Lung (tissue), 12 donors: ENCODE results near the gene RASL10B. TPM values are rescaled to one million over a fixed set of nuclear protein-coding genes. Genes with fewer than 3 reads are reported as not detected.

Experiments used
- ATAC-seq: fragments of 200-7000 bp; cut with Tn5 transposase; one replicate; pipeline ENCODE4 v1.9.1; 2020; ENCODE audit warnings: moderate number of reproducible peaks; ENCODE audit not compliant: insufficient read depth, low FRiP score
- DNase-seq, 3 donors: peaks; one replicate each; pipeline ENCODE4 v3.0.0-alpha.2; 2013 to 2017
- H3K27ac ChIP-seq, 2 donors: one replicate each; pipeline ENCODE4 v1.5.1; 2013; ENCODE audit warnings: mild to moderate bottlenecking in 2 of 2, moderate library complexity in 2 of 2, control low read depth in 1 of 2, inconsistent platforms in 1 of 2, low read depth in 1 of 2, low read length in 1 of 2
- H3K27me3 ChIP-seq, 3 donors: one replicate each; pipeline ENCODE4 v1.5.1; 2013; ENCODE audit warnings: low read length in 2 of 3; ENCODE audit not compliant: control insufficient read depth in 3 of 3, insufficient read depth in 3 of 3
- H3K36me3 ChIP-seq, 4 donors: one replicate each; pipeline ENCODE4 v1.5.1; 2013; ENCODE audit warnings: low read length in 4 of 4, mild to moderate bottlenecking in 1 of 4, moderate library complexity in 1 of 4; ENCODE audit not compliant: control insufficient read depth in 4 of 4, insufficient read depth in 4 of 4
- H3K4me1 ChIP-seq, 5 donors: one replicate each; pipeline ENCODE4 v1.5.1; 2013; ENCODE audit warnings: low read length in 5 of 5, mild to moderate bottlenecking in 2 of 5, moderate library complexity in 1 of 5; ENCODE audit not compliant: control insufficient read depth in 5 of 5, insufficient read depth in 5 of 5
- H3K4me3 ChIP-seq: one replicate; pipeline ENCODE4 v1.5.1; 2013; ENCODE audit warnings: mild to moderate bottlenecking, control low read depth, moderate library complexity
- H3K9ac ChIP-seq, 2 donors: one replicate each; pipeline ENCODE4 v1.5.1; 2013; ENCODE audit warnings: low read length in 2 of 2, control low read depth in 1 of 2; ENCODE audit not compliant: insufficient read depth in 1 of 2
- H3K9me3 ChIP-seq, 4 donors: one replicate each; pipeline ENCODE4 v1.5.1; 2013; ENCODE audit warnings: low read length in 3 of 4, mild to moderate bottlenecking in 1 of 4, moderate library complexity in 1 of 4; ENCODE audit not compliant: control insufficient read depth in 4 of 4, insufficient read depth in 3 of 4
- WGBS, 2 donors: extraction: QIAGEN DNeasy Blood & Tissue Kit; methylation state at CpG; one replicate each; pipeline ENCODE4 v1.1.7; 2013; 5-methylcytosine and 5-hydroxymethylcytosine counted together
- polyA plus RNA-seq, 2 donors: library from polyadenylated mRNA; stranded (reverse); fragments of 200-250 nt; gene quantifications; one replicate each; pipeline ENCODE4 v1.2.1, GENCODE V29; 2013
- total RNA-seq, 2 donors: library from RNA; depleted of rRNA in 1 of 2; stranded (reverse); fragments of >200 nt in 1 of 2; gene quantifications; one replicate each; pipeline ENCODE4 v1.2.1, GENCODE V29; 2014 to 2021
- TF ChIP-seq, protein P1 (sequence below): IDR thresholded peaks from 2 replicates; pipeline ENCODE4 v1.5.1; 2012; ENCODE audit warnings: mild to moderate bottlenecking; ENCODE audit errors: control extremely low read depth, extremely low read depth
- donor health status: control.
- donor health status: control.
- donor health status: Bipolar disorder and iron deficiency.
- donor health status: healthy.
- donor health status: DM: yes; HTN: yes; CAD: no.

RASL10B gene
- total and polyA plus RNA-seq, 4 donors: 0.57 to 1.00 (median 0.80) TPM; not detected in 1

DNA sequence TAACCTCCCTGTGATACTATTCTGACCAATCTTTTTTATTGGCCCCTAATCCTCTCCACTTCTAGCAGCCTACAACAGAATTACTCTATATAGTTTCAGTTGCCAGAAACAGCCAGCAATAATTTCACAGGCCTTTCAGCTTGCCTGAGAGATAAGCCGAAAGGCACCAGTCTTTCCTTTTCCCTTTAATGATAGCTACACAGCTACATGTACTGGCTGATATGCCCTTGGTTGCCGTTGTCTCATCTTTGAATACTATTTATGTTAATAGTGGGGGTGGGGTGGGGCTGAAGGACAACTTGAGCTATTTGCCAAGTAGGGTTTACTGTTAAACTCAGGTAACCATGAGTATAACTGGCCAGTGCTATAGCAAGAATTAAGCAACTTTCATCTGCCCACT lies 35.8 kb upstream of the RASL10B start:
- WGBS, 2 donors: 73 to 86% methylated on average over 2 of the region's 2 CpGs
- DNase-seq (no peak), ATAC-seq (no peak)
- Histone ChIP-seq H3K9me3 (no peaks in the 10 kb centered on the region), H3K36me3 (peaks cover 3 to 36% (median 22%) of the 10 kb centered on the region in 4 donors), H3K4me1 (peaks cover 0 to 8% (median 0%) of the 10 kb centered on the region in 5 donors), H3K27ac (peak overlapping the region in 1 of 2 donors; percentile 60), H3K9ac (no peak overlapping the region), H3K27me3 (no peaks in the 10 kb centered on the region), H3K4me3 (no peak overlapping the region)
- TF ChIP-seq, protein P1, sequence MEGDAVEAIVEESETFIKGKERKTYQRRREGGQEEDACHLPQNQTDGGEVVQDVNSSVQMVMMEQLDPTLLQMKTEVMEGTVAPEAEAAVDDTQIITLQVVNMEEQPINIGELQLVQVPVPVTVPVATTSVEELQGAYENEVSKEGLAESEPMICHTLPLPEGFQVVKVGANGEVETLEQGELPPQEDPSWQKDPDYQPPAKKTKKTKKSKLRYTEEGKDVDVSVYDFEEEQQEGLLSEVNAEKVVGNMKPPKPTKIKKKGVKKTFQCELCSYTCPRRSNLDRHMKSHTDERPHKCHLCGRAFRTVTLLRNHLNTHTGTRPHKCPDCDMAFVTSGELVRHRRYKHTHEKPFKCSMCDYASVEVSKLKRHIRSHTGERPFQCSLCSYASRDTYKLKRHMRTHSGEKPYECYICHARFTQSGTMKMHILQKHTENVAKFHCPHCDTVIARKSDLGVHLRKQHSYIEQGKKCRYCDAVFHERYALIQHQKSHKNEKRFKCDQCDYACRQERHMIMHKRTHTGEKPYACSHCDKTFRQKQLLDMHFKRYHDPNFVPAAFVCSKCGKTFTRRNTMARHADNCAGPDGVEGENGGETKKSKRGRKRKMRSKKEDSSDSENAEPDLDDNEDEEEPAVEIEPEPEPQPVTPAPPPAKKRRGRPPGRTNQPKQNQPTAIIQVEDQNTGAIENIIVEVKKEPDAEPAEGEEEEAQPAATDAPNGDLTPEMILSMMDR: no peak

- TF ChIP-seq, protein P1: no peak
- Histone ChIP-seq H3K4me1 (peaks cover 0 to 8% (median 0%) of the 10 kb centered on the region in 5 donors), H3K9me3 (no peaks in the 10 kb centered on the region), H3K9ac (no peak overlapping the region), H3K27me3 (no peaks in the 10 kb centered on the region), H3K4me3 (no peak overlapping the region), H3K27ac (no peak overlapping the region), H3K36me3 (peaks cover 9 to 27% (median 15%) of the 10 kb centered on the region in 4 donors)
- no peak for DNase-seq
- 97 to 98% methylated on average over 2 of the region's 2 CpGs for WGBS, 2 donors
- ATAC-seq: no peak
These were observed 32.6 kb upstream of the RASL10B start for GRCh38 chr17:35698800-35699199.

- WGBS, 2 donors: 84 to 95% methylated on average over 6 of the region's 6 CpGs
These were observed 31.3 kb upstream of the RASL10B start for GRCh38 chr17:35700150-35700549.

More at GRCh38 chr17:35700150-35700549, 31.3 kb upstream of the RASL10B start:
- Histone ChIP-seq H3K27me3 (no peaks in the 10 kb centered on the region), H3K4me1 (peaks cover 0 to 8% (median 0%) of the 10 kb centered on the region in 5 donors), H3K27ac (no peak overlapping the region), H3K9me3 (no peaks in the 10 kb centered on the region), H3K9ac (no peak overlapping the region), H3K36me3 (peaks cover 5 to 19% (median 12%) of the 10 kb centered on the region in 4 donors), H3K4me3 (no peak overlapping the region)
- TF ChIP-seq, protein P1: no peak
- DNase-seq: no peak
- no peak for ATAC-seq
